Endodermal cell (in vitro differentiated cells): ENCODE measurements around the gene LRIG1. TPM values are rescaled to one million over a fixed set of nuclear protein-coding genes. Genes with fewer than 3 reads are reported as not detected.

Experiments
- DNase-seq: peaks from one replicate; pipeline ENCODE4 v3.0.0-alpha.2; 2017
- H3K27ac ChIP-seq: 2 replicates; pipeline ENCODE4 v1.5.1; 2013; ENCODE audit warnings: mild to moderate bottlenecking, low read depth, low read length, moderate library complexity
- H3K27me3 ChIP-seq: 2 replicates; pipeline ENCODE4 v1.6.1; 2013; ENCODE audit warnings: mild to moderate bottlenecking, low read length, moderate library complexity; ENCODE audit not compliant: insufficient read depth, control insufficient read depth, poor library complexity, severe bottlenecking
- H3K36me3 ChIP-seq: 2 replicates; pipeline ENCODE4 v1.7.0; 2013; ENCODE audit warnings: mild to moderate bottlenecking, low read length, moderate library complexity; ENCODE audit not compliant: control insufficient read depth, insufficient read depth
- H3K4me1 ChIP-seq: one replicate; pipeline ENCODE4 v1.7.0; 2013; ENCODE audit warnings: low read length; ENCODE audit not compliant: control insufficient read depth, insufficient read depth
- H3K4me3 ChIP-seq: 2 replicates; pipeline ENCODE4 v1.5.1; 2013; ENCODE audit warnings: mild to moderate bottlenecking, low read length, moderate library complexity
- H3K9ac ChIP-seq: 2 replicates; pipeline ENCODE4 v1.6.1; 2013; ENCODE audit warnings: mild to moderate bottlenecking, low read length, moderate library complexity; ENCODE audit not compliant: poor library complexity, severe bottlenecking; ENCODE audit errors: extremely low read depth
- H3K9me3 ChIP-seq: 2 replicates; pipeline ENCODE4 v1.6.1; 2013; ENCODE audit warnings: mild to moderate bottlenecking, low read length, moderate library complexity; ENCODE audit not compliant: control insufficient read depth
- H3K27ac Mint-ChIP-seq: 2 replicates; pipeline ENCODE4 v1.8.0; 2020; ENCODE audit warnings: mixed read lengths
- H3K27me3 Mint-ChIP-seq: 2 replicates; pipeline ENCODE4 v1.8.0; 2021; ENCODE audit warnings: mild to moderate bottlenecking, mixed read lengths; ENCODE audit not compliant: insufficient read depth
- H3K36me3 Mint-ChIP-seq: 2 replicates; pipeline ENCODE4 v1.8.0; 2020; ENCODE audit warnings: low read depth, mixed read lengths
- H3K4me1 Mint-ChIP-seq: 2 replicates; pipeline ENCODE4 v1.8.0; 2020; ENCODE audit warnings: mixed read lengths
- H3K4me3 Mint-ChIP-seq: 2 replicates; pipeline ENCODE4 v1.8.0; 2020; ENCODE audit warnings: mild to moderate bottlenecking, moderate library complexity, mixed read lengths
- H3K9me3 Mint-ChIP-seq: 2 replicates; pipeline ENCODE4 v1.8.0; 2020; ENCODE audit warnings: mild to moderate bottlenecking, mixed read lengths
- WGBS, 2 experiments: methylation state at CpG; one replicate each; pipeline versions ENCODE4 v1.1.5 to v1.1.7; 2013; ENCODE audit warnings: missing lambda C conversion rate in 2 of 2, mixed read lengths in 1 of 2; ENCODE audit not compliant: insufficient coverage in 1 of 2, insufficient read length in 1 of 2; 5-methylcytosine and 5-hydroxymethylcytosine counted together
- total RNA-seq, 2 donors: library from RNA; stranded (reverse); fragmentation: NEBNext Ultra II Directional in 1 of 2; extraction: Animal tissue kit (Norgen Biotek cat#: 25700) in 1 of 2; gene quantifications; 2 replicates in 1 of 2; 3 replicates in 1 of 2; pipeline ENCODE4 v1.2.1, GENCODE V29; 2021
- TF ChIP-seq, protein P1 (sequence below): fragments of 200-600 bp; sonication (generic); conservative IDR thresholded peaks from 2 replicates; pipeline ENCODE4 v1.5.0; 2021; ENCODE audit warnings: antibody characterized with exemption, mild to moderate bottlenecking

Gene LRIG1
- total RNA-seq, 2 donors from 2014 or later = 37.5 to 42.3 TPM

DNA sequence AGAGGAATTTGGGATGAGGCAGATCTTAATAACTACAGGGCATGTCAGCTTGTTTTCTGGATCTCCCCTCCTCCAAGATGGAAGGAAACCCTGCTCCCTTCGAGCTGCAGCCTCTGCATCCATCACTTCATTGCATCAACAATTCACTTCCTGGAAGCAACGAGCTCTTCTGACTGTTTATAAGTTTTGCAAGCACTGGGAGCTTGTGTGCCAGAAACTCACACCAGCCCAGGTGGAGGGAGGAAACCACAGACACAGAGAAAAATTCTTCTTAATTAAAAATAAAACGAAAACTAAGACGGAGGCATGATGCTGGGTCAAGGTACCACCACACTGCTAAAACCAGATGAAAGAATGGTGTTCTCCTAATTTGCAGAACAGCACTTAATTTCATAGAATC lies 10.6 kb downstream of the LRIG1 start:
- Histone ChIP-seq H3K27ac (no peak overlapping the region), H3K9ac (no peak overlapping the region), H3K27me3 (no peaks in the 10 kb centered on the region), H3K9me3 (no peaks in the 10 kb centered on the region), H3K36me3 (peaks cover 5% of the 10 kb centered on the region), H3K4me1 (peaks cover 30% of the 10 kb centered on the region), H3K4me3 (no peak overlapping the region)
- H3K9me3 Mint-ChIP-seq = no peaks in the 10 kb centered on the region
- H3K27me3 Mint-ChIP-seq = no peaks in the 10 kb centered on the region
- peaks cover 72% of the 10 kb centered on the region for H3K4me1 Mint-ChIP-seq
- 87 to 100% methylated on average over 2 to 4 of the region's 4 CpGs for WGBS, 2 experiments
- H3K4me3 Mint-ChIP-seq = no peak overlapping the region
- TF ChIP-seq, protein P1, sequence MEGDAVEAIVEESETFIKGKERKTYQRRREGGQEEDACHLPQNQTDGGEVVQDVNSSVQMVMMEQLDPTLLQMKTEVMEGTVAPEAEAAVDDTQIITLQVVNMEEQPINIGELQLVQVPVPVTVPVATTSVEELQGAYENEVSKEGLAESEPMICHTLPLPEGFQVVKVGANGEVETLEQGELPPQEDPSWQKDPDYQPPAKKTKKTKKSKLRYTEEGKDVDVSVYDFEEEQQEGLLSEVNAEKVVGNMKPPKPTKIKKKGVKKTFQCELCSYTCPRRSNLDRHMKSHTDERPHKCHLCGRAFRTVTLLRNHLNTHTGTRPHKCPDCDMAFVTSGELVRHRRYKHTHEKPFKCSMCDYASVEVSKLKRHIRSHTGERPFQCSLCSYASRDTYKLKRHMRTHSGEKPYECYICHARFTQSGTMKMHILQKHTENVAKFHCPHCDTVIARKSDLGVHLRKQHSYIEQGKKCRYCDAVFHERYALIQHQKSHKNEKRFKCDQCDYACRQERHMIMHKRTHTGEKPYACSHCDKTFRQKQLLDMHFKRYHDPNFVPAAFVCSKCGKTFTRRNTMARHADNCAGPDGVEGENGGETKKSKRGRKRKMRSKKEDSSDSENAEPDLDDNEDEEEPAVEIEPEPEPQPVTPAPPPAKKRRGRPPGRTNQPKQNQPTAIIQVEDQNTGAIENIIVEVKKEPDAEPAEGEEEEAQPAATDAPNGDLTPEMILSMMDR = no peak
- no peak for DNase-seq
- H3K27ac Mint-ChIP-seq = no peak overlapping the region
- no peaks in the 10 kb centered on the region for H3K36me3 Mint-ChIP-seq

DNA sequence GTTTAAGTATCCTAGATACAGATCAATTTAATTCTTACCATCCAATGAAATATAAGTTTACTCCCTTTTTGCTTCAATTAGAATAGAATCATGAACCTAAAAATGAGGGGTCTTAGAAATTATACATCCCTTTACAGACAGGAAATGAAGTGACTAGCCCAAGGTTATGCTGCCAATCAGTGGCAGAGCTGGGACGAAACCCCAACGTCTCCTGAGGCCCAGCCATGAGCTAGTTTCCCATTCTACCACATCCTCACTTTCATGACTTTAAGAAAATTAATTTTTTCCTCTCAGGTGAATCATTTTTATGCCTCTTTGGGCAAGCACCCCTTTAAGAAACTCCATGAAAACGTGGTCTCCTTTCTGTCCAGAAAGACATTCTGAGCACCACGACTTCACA lies 11.2 kb downstream of the LRIG1 start:
- WGBS, 2 experiments = 95 to 100% methylated on average over 3 to 4 of the region's 4 CpGs
- no peak for DNase-seq
- Histone ChIP-seq H3K27me3 (no peaks in the 10 kb centered on the region), H3K4me1 (peaks cover 24% of the 10 kb centered on the region), H3K27ac (no peak overlapping the region), H3K4me3 (no peak overlapping the region), H3K36me3 (peaks cover 5% of the 10 kb centered on the region), H3K9ac (no peak overlapping the region), H3K9me3 (no peaks in the 10 kb centered on the region)
- TF ChIP-seq, protein P1 = no peak
- H3K27ac Mint-ChIP-seq = no peak overlapping the region
- H3K36me3 Mint-ChIP-seq = no peaks in the 10 kb centered on the region
- no peaks in the 10 kb centered on the region for H3K9me3 Mint-ChIP-seq
- H3K4me1 Mint-ChIP-seq = peaks cover 68% of the 10 kb centered on the region
- H3K27me3 Mint-ChIP-seq = no peaks in the 10 kb centered on the region
- no peak overlapping the region for H3K4me3 Mint-ChIP-seq

DNA sequence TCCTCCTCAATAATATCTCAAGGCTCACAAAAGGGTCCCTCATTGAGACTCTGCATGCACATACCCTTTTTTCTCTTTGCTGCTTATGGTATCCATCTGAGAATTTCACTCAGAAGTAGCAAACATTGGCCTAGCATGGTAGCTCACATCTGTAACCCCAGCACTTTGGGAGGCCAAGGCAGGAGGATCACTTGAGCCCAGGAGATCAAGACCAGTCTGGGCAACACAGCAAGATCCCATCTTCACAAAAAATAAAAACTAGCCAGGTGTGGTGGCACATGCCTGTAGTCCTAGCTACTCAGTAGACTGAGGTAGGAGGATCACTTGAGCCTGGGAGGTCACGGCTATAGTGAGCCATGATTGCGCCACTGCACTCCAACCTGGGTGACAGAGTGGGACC lies 11.7 kb downstream of the LRIG1 start:
- Mint-ChIP-seq H3K27me3 (no peaks in the 10 kb centered on the region), H3K4me3 (no peak overlapping the region), H3K9me3 (no peaks in the 10 kb centered on the region), H3K36me3 (no peaks in the 10 kb centered on the region), H3K27ac (no peak overlapping the region), H3K4me1 (peaks cover 69% of the 10 kb centered on the region)
- Histone ChIP-seq H3K4me3 (no peak overlapping the region), H3K27me3 (no peaks in the 10 kb centered on the region), H3K27ac (no peak overlapping the region), H3K9ac (no peak overlapping the region), H3K4me1 (peaks cover 24% of the 10 kb centered on the region), H3K9me3 (no peaks in the 10 kb centered on the region), H3K36me3 (peaks cover 5% of the 10 kb centered on the region)
- TF ChIP-seq, protein P1 = no peak
- DNase-seq = no peak
- 95% methylated on average over 2 of the region's 2 CpGs; no CpG with 5 or more reads in 1 of the 2 experiments for WGBS, 2 experiments
